Activated CD8-positive, alpha-beta T cell treated with anti-CD3 and anti-CD28 coated beads, Interleukin-2, amount 10 ng/mL, durations not matched to agents 7 days and 5 days (primary cell): ENCODE results near the gene PSPN. TPM values are rescaled to one million over a fixed set of nuclear protein-coding genes. Genes with fewer than 3 reads are reported as not detected.
"Not testable (repeated sequence)": the region's sequence is repeated elsewhere in the genome, so short reads cannot be mapped to it uniquely, and the experiment has no call there.

Experiments used
- ATAC-seq: fragments of 150-1000 bp; cut with Tn5 transposase; one replicate; pipeline ENCODE4 v1.10.0; 2021; ENCODE audit warnings: moderate library complexity
- CTCF ChIA-PET: fragments of 350-600 bp; sonication (Branson Sonifier 250); formaldehyde crosslinking; loops from one replicate; lab custom pipeline; 2021; ENCODE audit warnings: antibody characterized with exemption; lab: Charles Lee
- POLR2A ChIA-PET: fragments of 350-600 bp; sonication (Branson Sonifier 250); formaldehyde crosslinking; loops from one replicate; lab custom pipeline; 2021; ENCODE audit warnings: antibody characterized with exemption; lab: Charles Lee
- DNase-seq: peaks from one replicate; pipeline ENCODE4 v3.0.0-alpha.2; 2020
- H3K27ac Mint-ChIP-seq: one replicate; pipeline ENCODE4 v1.8.0; 2021; ENCODE audit warnings: mild to moderate bottlenecking, mixed read lengths
- H3K27me3 Mint-ChIP-seq: one replicate; pipeline ENCODE4 v1.8.0; 2021; ENCODE audit warnings: low read depth, mixed read lengths
- H3K36me3 Mint-ChIP-seq: one replicate; pipeline ENCODE4 v1.8.0; 2021; ENCODE audit warnings: low read depth, mixed read lengths
- H3K4me1 Mint-ChIP-seq: one replicate; pipeline ENCODE4 v1.8.0; 2021; ENCODE audit warnings: low read depth, mixed read lengths
- H3K4me3 Mint-ChIP-seq: one replicate; pipeline ENCODE4 v1.8.0; 2021; ENCODE audit warnings: mild to moderate bottlenecking, mixed read lengths
- H3K9me3 Mint-ChIP-seq: one replicate; pipeline ENCODE4 v1.8.0; 2022; ENCODE audit warnings: mixed read lengths; ENCODE audit not compliant: insufficient read depth
- total RNA-seq, 2 experiments: library from RNA; stranded (reverse); gene quantifications; one replicate each; pipeline ENCODE4 v1.2.3, GENCODE V29; 2021

PSPN gene
- total RNA-seq, 2 experiments from 2014 or later: 2.1 to 2.6 TPM

DNA sequence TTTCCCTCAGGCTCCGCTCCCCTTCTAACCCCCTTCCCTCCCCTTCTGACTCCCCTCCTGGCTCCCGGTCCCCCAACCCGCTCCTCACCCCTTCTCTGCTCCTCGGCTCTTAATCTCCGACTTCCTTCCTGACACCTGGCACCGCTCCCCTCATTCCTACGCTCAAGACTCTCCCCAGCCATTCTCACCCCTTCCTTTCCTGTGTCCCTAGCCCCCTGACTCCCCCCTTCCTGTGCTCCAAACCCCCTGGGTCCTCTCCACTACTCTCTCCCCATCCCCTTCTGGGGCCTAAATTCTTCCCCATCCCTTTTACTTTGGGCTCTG, 13.7 kb downstream of the PSPN start:
- POLR2A ChIA-PET: interaction anchor here (1.0 kb wide), 1 partner anchor 11 kb away, joined by 3 read pairs; the partner anchor contains the start of gene ALKBH7
- Mint-ChIP-seq H3K4me1 (peaks cover 20% of the 10 kb centered on the region), H3K4me3 (peak overlapping the region; percentile 99), H3K9me3 (no peaks in the 10 kb centered on the region), H3K36me3 (peaks cover 40% of the 10 kb centered on the region), H3K27ac (peak overlapping the region; percentile 100), H3K27me3 (no peaks in the 10 kb centered on the region)
- ATAC-seq (peak; percentile 17), DNase-seq (no peak)
- CTCF ChIA-PET: interaction anchor here (1.4 kb wide), 1 partner anchor 143 kb away, joined by 4 read pairs; no protein-coding TSS in a partner anchor

DNA sequence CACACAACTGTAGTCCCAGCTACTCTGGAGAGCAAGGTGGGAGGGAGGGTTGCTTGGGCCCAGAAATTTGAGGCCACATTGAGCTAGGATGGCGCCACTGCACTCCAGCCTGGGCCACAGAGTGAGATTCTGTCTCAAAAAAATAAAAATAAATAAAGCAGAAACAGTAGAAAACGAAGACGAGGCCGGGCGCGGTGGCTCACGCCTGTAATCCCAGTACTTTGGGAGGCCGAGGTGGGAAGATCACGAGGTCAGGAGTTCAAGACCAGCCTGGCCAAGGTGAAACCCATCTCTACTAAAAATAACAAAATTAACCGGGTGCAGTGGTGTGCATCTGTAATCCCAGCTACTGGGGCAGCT, 14.9 kb downstream of the PSPN start:
- H3K36me3 Mint-ChIP-seq: peaks cover 32% of the 10 kb centered on the region
- ChIA-PET POLR2A (interaction anchor here (0.6 to 1.2 kb wide), 4 partner anchors 11 to 644 kb away, joined by 3 to 5 read pairs (median 4); partner anchors contain the start of gene ALKBH7), CTCF (interaction anchor here (1.0 to 1.7 kb wide), 3 partner anchors 12 to 235 kb away, joined by 3 to 5 read pairs (median 4); partner anchors contain the start of genes ALKBH7 and DENND1C)
- peak overlapping the region; percentile 99 for H3K4me3 Mint-ChIP-seq
- H3K27ac Mint-ChIP-seq, H3K9me3 Mint-ChIP-seq, ATAC-seq, H3K27me3 Mint-ChIP-seq, DNase-seq: not testable (repeated sequence)
- H3K4me1 Mint-ChIP-seq: peaks cover 20% of the 10 kb centered on the region

DNA sequence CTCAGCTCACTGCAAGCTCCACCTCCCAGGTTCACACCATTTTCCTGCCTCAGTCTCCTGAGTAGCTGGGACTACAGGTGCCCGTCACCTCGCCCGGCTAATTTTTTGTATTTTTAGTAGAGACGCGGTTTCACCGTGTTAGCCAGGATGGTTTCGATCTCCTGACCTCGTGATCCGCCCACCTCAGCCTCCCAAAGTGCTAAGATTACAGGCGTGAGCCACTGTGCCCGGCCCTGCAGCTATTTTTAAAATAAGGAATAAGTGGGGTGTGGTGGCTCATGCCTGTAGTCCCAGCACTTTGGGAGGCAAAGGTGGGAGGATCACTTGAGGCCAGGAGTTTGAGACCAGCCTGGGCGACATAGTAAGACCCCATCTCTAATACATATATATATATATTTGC, 15.3 kb downstream of the PSPN start:
- not testable (repeated sequence) for H3K27ac Mint-ChIP-seq, H3K9me3 Mint-ChIP-seq, H3K27me3 Mint-ChIP-seq, DNase-seq, ATAC-seq
- H3K4me3 Mint-ChIP-seq: peak overlapping the region; percentile 45
- ChIA-PET POLR2A (interaction anchor here (1.2 kb wide), 1 partner anchor 22 kb away, joined by 3 read pairs; no protein-coding TSS in a partner anchor), CTCF (interaction anchor here (1.5 to 1.7 kb wide), 2 partner anchors 12 to 121 kb away, joined by 4 to 5 read pairs; partner anchors contain the start of genes ALKBH7 and DENND1C)
- H3K36me3 Mint-ChIP-seq: peaks cover 28% of the 10 kb centered on the region
- H3K4me1 Mint-ChIP-seq: peaks cover 20% of the 10 kb centered on the region

DNA sequence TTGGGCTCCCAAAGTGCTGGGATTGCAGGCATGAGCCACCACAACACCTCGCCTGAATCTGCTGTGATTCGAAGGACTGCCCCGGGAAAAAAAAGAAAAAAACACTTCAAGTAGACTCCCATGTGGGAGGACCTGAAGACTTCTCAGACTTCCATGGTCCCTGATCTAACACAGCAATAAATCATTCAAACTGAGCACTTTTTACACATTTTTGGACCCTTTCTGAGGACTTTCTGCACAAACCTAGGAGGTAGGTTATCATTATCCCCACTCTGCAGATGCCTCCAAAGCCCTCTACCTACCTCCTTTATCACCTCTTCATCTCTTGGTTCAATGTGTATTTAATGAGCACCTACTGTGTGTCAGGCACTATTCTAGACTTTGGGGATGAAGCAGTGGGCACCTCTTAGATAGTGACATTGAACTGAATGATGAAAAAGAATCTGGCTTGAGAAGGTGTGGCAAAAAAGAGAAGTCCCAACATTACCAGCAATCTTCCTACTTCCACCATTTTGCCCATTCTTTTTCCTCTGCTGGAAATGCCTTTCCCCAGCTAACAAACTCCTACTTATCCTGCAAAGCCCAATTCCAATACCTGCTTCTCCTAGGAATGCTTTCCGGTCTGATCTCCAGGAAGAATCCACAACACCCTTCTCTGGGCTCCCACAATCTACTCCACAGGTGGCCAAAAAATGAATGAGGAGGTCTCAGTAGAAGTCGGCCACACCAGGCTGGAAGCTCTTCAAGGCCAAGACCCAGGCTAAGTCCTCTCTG, 16.0 kb downstream of the PSPN start:
- no peaks in the 10 kb centered on the region for H3K9me3 Mint-ChIP-seq
- no peaks in the 10 kb centered on the region for H3K27me3 Mint-ChIP-seq
- H3K36me3 Mint-ChIP-seq: peaks cover 24% of the 10 kb centered on the region
- no peak overlapping the region for H3K27ac Mint-ChIP-seq
- ATAC-seq (no peak), DNase-seq (no peak)
- no peak overlapping the region for H3K4me3 Mint-ChIP-seq
- peaks cover 20% of the 10 kb centered on the region for H3K4me1 Mint-ChIP-seq
- POLR2A ChIA-PET: interaction anchor here (0.6 kb wide), 1 partner anchor 185 kb away, joined by 5 read pairs; no protein-coding TSS in a partner anchor
- CTCF ChIA-PET: interaction anchor here (1.5 to 1.7 kb wide), 2 partner anchors 13 to 122 kb away, joined by 4 to 5 read pairs; partner anchors contain the start of genes ALKBH7 and DENND1C

DNA sequence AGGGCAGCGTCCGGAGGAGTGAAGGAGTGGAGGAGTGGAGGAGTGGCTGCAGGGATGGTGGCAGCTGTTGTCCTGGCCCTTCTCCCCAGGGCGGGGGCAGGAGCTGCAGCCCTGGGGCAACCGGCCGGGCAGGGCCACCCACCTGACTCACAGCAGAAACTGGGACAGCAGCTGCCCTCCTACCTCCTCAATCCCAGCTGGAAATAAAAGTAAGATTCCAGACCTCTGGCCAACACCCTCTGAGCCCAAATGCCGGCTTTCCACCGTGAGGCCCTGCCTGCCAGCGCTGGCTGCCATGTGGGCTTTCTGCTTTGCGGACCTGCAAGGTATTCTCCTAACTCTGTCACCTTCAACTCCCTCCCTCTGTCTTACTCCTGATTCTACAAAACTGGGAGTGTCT, 17.7 kb downstream of the PSPN start:
- ATAC-seq (no peak), DNase-seq (no peak)
- ChIA-PET POLR2A (no interaction called here), CTCF (interaction anchor here (1.5 kb wide), 1 partner anchor 309 kb away, joined by 4 read pairs; no protein-coding TSS in a partner anchor)
- no peak overlapping the region for H3K27ac Mint-ChIP-seq
- H3K9me3 Mint-ChIP-seq: no peaks in the 10 kb centered on the region
- no peak overlapping the region for H3K4me3 Mint-ChIP-seq
- H3K36me3 Mint-ChIP-seq: peaks cover 14% of the 10 kb centered on the region
- H3K4me1 Mint-ChIP-seq: peaks cover 12% of the 10 kb centered on the region
- no peaks in the 10 kb centered on the region for H3K27me3 Mint-ChIP-seq

DNA sequence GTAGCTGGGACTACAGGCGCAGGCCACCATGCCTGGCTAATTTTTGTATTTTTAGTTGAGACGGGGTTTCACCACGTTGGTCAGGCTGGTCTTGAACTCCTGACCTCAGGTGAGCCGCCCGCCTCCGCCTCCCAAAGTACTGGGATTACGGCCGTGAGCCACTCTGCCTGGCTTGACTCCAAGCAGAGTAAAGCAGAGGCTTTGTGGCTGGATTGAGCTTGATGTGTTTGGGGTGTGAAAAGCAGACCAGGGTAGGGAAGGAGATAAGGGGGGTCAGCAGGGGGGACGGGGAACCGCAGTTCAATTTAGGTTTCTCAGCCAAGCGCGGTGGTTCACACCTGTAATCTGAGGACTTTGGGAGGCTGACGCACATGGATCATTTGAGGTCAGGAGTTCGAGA, 18.6 kb downstream of the PSPN start:
- no peaks in the 10 kb centered on the region for H3K9me3 Mint-ChIP-seq
- ChIA-PET POLR2A (interaction anchor here (0.7 kb wide), 1 partner anchor 9 kb away, joined by 4 read pairs; no protein-coding TSS in a partner anchor), CTCF (no interaction called here)
- H3K36me3 Mint-ChIP-seq: peaks cover 15% of the 10 kb centered on the region
- no peak overlapping the region for H3K27ac Mint-ChIP-seq
- peaks cover 4% of the 10 kb centered on the region for H3K4me1 Mint-ChIP-seq
- no peak for DNase-seq
- ATAC-seq: no peak
- H3K4me3 Mint-ChIP-seq: no peak overlapping the region
- no peaks in the 10 kb centered on the region for H3K27me3 Mint-ChIP-seq

DNA sequence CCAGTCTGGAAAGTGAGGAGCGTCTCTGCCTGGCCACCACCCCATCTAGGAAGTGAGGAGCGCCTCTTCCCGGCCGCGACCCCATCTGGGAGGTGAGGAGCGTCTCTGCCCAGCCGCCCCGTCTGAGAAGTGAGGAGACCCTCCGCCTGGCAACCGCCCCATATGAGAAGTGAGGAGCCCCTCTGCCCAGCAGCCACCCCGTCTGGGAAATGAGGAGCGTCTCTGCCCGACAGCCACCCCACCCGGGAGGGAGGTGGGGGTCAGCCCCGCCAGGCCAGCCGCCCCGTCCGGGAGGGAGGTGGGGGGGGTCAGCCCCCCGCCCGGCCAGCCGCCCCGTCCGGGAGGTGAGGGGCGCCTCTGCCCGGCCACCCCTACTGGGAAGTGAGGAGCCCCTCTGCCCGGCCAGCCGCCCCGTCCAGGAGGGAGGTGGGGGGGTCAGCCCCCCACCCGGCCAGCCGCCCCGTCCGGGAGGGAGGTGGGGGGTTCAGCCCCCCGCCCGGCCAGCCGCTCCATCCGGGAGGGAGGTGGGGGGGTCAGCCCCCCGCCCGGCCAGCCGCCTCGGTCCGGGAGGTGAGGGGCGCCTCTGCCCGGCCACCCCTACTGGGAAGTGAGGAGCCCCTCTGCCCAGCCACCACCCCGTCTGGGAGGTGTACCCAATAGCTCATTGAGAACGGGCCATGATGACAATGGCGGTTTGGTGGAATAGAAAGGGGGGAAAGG, 20.3 kb downstream of the PSPN start:
- CTCF ChIA-PET, ATAC-seq, H3K27ac Mint-ChIP-seq, H3K9me3 Mint-ChIP-seq, H3K27me3 Mint-ChIP-seq, DNase-seq, H3K4me3 Mint-ChIP-seq, H3K4me1 Mint-ChIP-seq: not testable (repeated sequence)
- peaks cover 15% of the 10 kb centered on the region for H3K36me3 Mint-ChIP-seq
- POLR2A ChIA-PET: interaction anchor here (0.7 kb wide), 1 partner anchor 199 kb away, joined by 3 read pairs; no protein-coding TSS in a partner anchor

DNA sequence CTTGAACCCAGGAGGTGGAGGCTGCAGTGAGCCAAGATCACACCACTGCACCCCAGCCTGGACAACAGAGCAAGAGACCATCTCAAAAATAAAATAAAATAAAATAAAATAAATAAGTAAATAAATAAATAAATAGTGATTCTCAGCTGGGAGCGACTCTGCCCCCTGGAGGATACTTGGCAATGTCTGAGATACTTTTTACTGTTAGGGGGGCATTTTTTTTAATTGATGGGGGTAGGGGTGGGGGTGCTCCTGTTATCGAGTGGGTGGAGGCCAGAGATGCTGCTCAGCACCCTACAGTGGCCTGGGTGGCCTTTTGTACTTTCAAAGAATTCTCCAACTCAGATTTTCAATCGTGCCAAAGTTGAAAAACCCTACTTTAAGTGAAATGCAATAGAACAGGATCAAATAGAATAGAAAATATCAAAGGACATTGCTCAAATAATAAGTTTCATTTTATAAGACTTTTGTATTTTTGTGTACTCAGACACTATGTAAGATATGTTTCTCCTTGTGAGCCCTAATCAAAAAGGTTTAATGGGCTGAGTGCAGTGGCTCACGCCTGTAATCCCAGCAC, 21.5 kb downstream of the PSPN start:
- DNase-seq (no peak), ATAC-seq (no peak)
- Mint-ChIP-seq H3K36me3 (peaks cover 12% of the 10 kb centered on the region), H3K27ac (no peak overlapping the region), H3K4me1 (no peaks in the 10 kb centered on the region), H3K4me3 (no peak overlapping the region), H3K9me3 (no peaks in the 10 kb centered on the region), H3K27me3 (no peaks in the 10 kb centered on the region)
- POLR2A ChIA-PET: no interaction called here
- CTCF ChIA-PET: interaction anchor here (1.0 kb wide), 1 partner anchor 228 kb away, joined by 3 read pairs; no protein-coding TSS in a partner anchor

DNA sequence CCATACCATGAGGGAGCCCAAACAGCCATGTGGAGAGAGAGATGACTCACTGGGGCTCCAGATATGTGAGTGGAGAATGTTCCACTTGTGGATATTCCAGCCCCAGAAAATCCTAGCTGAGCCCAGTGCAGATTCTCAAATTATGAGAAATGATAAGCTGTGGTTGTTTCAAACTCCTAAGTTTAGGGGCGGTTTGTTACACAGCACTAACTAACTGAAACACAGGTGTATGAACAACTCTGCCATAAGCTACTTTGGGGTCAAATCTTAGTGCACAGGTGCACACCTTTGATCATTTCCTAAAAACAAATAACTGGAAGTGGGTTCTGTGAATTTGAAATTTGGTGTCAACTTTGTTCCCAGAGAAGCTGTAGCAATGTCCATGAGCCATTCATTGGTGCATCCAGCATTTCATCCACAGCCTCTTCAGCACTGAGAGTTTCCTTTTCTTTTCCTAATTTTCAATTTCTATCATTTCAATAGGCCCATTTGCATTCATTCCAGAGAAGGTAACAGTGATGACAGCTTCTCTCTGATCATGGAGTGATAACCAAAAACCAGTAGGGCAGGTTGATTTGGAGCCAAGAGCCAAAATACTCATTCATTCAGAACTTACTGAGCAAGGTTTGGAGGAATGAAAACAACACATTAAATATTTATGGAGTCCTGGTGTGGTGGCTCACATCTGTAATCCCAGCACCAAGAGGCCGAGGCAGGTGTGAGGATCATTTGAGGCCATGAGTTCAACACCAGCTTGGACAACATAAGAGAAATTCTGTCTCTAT, 23.2 kb downstream of the PSPN start:
- H3K4me1 Mint-ChIP-seq: no peaks in the 10 kb centered on the region
- CTCF ChIA-PET: interaction anchor here (1.0 kb wide), 1 partner anchor 11 kb away, joined by 3 read pairs; no protein-coding TSS in a partner anchor
- H3K27me3 Mint-ChIP-seq: no peaks in the 10 kb centered on the region
- ATAC-seq: no peak
- peaks cover 13% of the 10 kb centered on the region for H3K36me3 Mint-ChIP-seq
- DNase-seq: no peak
- no peaks in the 10 kb centered on the region for H3K9me3 Mint-ChIP-seq
- POLR2A ChIA-PET: no interaction called here
- no peak overlapping the region for H3K27ac Mint-ChIP-seq
- no peak overlapping the region for H3K4me3 Mint-ChIP-seq

DNA sequence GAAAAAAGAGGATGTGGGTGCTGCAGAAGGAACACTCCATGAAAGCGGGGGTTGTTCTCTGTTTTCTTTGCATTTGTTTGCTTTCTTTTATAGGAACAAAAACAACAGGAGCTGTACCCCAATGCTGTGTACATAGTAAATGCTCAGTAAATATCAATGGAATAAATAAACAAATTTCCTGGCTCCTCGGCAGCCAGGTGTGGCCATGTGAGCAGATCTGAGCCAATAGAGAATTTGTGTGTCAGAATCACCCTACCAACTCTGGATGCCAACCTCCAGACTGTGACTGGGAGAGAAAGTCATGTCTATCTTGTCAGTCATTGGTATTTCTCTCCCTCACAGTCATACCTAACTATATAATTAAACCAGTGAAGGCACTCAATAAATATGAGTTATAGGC, 25.0 kb downstream of the PSPN start:
- Mint-ChIP-seq H3K4me3 (no peak overlapping the region), H3K4me1 (no peaks in the 10 kb centered on the region), H3K27me3 (no peaks in the 10 kb centered on the region), H3K27ac (no peak overlapping the region), H3K36me3 (peaks cover 13% of the 10 kb centered on the region), H3K9me3 (no peaks in the 10 kb centered on the region)
- ATAC-seq (no peak), DNase-seq (no peak)
- CTCF ChIA-PET: no interaction called here
- POLR2A ChIA-PET: no interaction called here

DNA sequence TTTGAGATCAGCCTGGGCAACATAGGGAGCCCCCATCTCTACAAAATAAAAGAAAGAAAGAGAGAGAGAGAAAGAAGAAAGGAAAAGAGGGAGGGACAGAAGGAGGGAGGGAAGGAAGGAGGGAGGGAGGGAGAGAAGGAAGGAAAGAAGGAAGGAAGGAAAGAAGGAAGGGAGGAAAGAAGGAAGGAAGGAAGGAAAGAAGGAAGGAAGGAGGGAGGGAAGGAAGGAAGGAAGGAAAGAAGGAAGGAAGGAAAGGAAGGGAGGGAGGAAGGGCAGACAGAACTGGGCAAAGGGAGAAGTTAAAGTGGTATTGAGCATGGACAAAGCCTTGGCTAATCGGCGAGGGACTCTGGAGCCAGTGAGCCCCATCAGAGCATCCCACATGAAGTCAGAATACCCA, 26.5 kb downstream of the PSPN start:
- H3K27me3 Mint-ChIP-seq, H3K9me3 Mint-ChIP-seq, H3K4me3 Mint-ChIP-seq, POLR2A ChIA-PET, CTCF ChIA-PET, H3K27ac Mint-ChIP-seq, DNase-seq, H3K4me1 Mint-ChIP-seq, ATAC-seq: not testable (repeated sequence)
- peaks cover 13% of the 10 kb centered on the region for H3K36me3 Mint-ChIP-seq
